ENCODE measurements around the gene ALDH2. TPM values are rescaled to one million over a fixed set of nuclear protein-coding genes. Genes with fewer than 3 reads are reported as not detected.

The ALDH2 gene
- total and polyA plus RNA-seq, 2 of the 8 experiments (the other 6 are each of a cell fraction or from before 2014, with no cell fraction given) = 25.4 to 43.8 TPM

GRCh38 chr12:111792856-111793235, 26.1 kb downstream of the ALDH2 start:
- Histone ChIP-seq H3K4ac (replicated peaks; ENCODE audit: insufficient read length, low read depth, low read length) (no peak overlapping the region), H3K18ac (ENCODE audit: extremely low read depth, low read length) (no peak overlapping the region), H3K27me3 (replicated peaks in 1 of 4; ENCODE audit: control insufficient read depth in 3 of 4, extremely low read depth in 1 of 4, insufficient read depth in 3 of 4, low read length in 3 of 4) (no peaks in the 10 kb centered on the region), H2AFZ (ENCODE audit: low read length) (no peak overlapping the region), H2BK15ac (ENCODE audit: low read length) (no peak overlapping the region), H2AK5ac (ENCODE audit: low read depth, low read length) (no peak overlapping the region), H4K5ac (ENCODE audit: insufficient read length, low read depth, low read length) (no peak overlapping the region), H3K79me2 (ENCODE audit: control insufficient read depth in 1 of 2, insufficient read depth in 2 of 2, low read length in 2 of 2) (no peaks in the 10 kb centered on the region), H3K4me3 (ENCODE audit: extremely low read depth in 1 of 4, insufficient read depth in 2 of 4, low read depth in 3 of 4, low read length in 4 of 4) (no peak overlapping the region), H2BK5ac (ENCODE audit: low read depth, low read length) (no peak overlapping the region), H3K23ac (ENCODE audit: insufficient read length) (no peak overlapping the region), H3K4me1 (replicated peaks in 1 of 4; ENCODE audit: control insufficient read depth in 3 of 4, insufficient read depth in 4 of 4, low read length in 3 of 4) (no peaks in the 10 kb centered on the region), H4K91ac (replicated peaks; ENCODE audit: insufficient read length, low read length) (no peak overlapping the region), H3K36me3 (ENCODE audit: control insufficient read depth in 2 of 4, insufficient read depth in 4 of 4, low read length in 3 of 4) (peaks cover 3 to 22% (median 17%) of the 10 kb centered on the region in 4 experiments), H2BK20ac (ENCODE audit: low read length) (no peak overlapping the region), H3K79me1 (ENCODE audit: low read depth, low read length) (no peaks in the 10 kb centered on the region), H4K20me1 (replicated peaks in 1 of 2; ENCODE audit: control insufficient read depth in 1 of 2, insufficient read depth in 2 of 2, low read length in 2 of 2) (peaks cover 0 to 3% of the 10 kb centered on the region in 2 experiments), H3K14ac (ENCODE audit: insufficient read length) (no peak overlapping the region), H2BK120ac (replicated peaks; ENCODE audit: low read depth, low read length) (no peak overlapping the region), H3K4me2 (ENCODE audit: insufficient read depth in 1 of 2, low read depth in 2 of 2, low read length in 2 of 2) (no peak overlapping the region), H3K23me2 (ENCODE audit: low read depth, low read length) (no peaks in the 10 kb centered on the region), H3K27ac (ENCODE audit: low read depth, low read length) (no peak overlapping the region), H3K9ac (replicated peaks in 1 of 4; ENCODE audit: extremely low read depth in 1 of 4, low read depth in 3 of 4, low read length in 3 of 4) (no peak overlapping the region), H4K8ac (ENCODE audit: extremely low read depth, insufficient read depth, low read length) (no peak overlapping the region), H2BK12ac (ENCODE audit: low read depth, low read length) (no peak overlapping the region), H3K9me3 (ENCODE audit: insufficient read depth in 2 of 2, low read depth in 1 of 2, low read length in 1 of 2) (no peaks in the 10 kb centered on the region), H3K56ac (replicated peaks; ENCODE audit: insufficient read length, low read depth, low read length) (no peak overlapping the region)
- FAIRE-seq = no peak
- 89% methylated on average over 3 of the region's 3 CpGs; no CpG with 5 or more reads in 1 of the 2 experiments for WGBS, 2 experiments (ENCODE audit: extremely low coverage in 1 of 2, insufficient coverage in 1 of 2, insufficient read length in 1 of 2, insufficient replicate concordance in 2 of 2, low coverage in 1 of 2, low lambda C conversion rate in 2 of 2, missing lambda C conversion rate in 1 of 2)
- no peak for DNase-seq (ENCODE audit: low read depth in 1 of 2, low spot score in 2 of 2)
- ChIA-PET CTCF (ENCODE audit: partially characterized antibody) (interaction anchor here (0.8 to 11.1 kb wide), 4 partner anchors 13 to 39 kb away, joined by 3 to 90 read pairs (median 4); no protein-coding TSS in a partner anchor), POLR2A (ENCODE audit: partially characterized antibody) (interaction anchor here (0.7 to 2.4 kb wide), 3 partner anchors 11 to 27 kb away, joined by 3 to 5 read pairs (median 4); partner anchors contain the start of gene ALDH2)
- TF ChIP-seq SP1 (IDR thresholded peaks at IDR 0.05; ENCODE audit: low read depth, low read length) (no peak), EZH2 (IDR thresholded peaks at IDR 0.05; ENCODE audit: low read depth, low read length, severe bottlenecking) (no peak), TAF1 (IDR thresholded peaks at IDR 0.05; ENCODE audit: low read depth, low read length) (no peak), SAP30 (IDR thresholded peaks at IDR 0.05; ENCODE audit: insufficient read depth, insufficient replicate concordance, low read length) (no peak), CHD2 (IDR thresholded peaks at IDR 0.05; ENCODE audit: low read length) (no peak), SIRT6 (IDR thresholded peaks at IDR 0.05; ENCODE audit: low read length) (no peak), YY1 (IDR thresholded peaks at IDR 0.05; ENCODE audit: low read depth, low read length) (no peak), BACH1 (IDR thresholded peaks at IDR 0.05; ENCODE audit: low read length) (no peak), ATF2 (IDR thresholded peaks at IDR 0.05; ENCODE audit: low read length) (no peak), SRF (IDR thresholded peaks at IDR 0.05; ENCODE audit: low read depth, low read length) (no peak), MAX (IDR thresholded peaks at IDR 0.05) (no peak)
